GM19240 (cell line): ENCODE results near the gene ZNF428.
"Not testable (repeated sequence)": the region's sequence is repeated elsewhere in the genome, so short reads cannot be mapped to it uniquely, and the experiment has no call there.

Experiments used
- DNase-seq: peaks from one replicate; pipeline ENCODE4 v3.0.0; 2011; ENCODE audit warnings: low spot score; ENCODE audit not compliant: insufficient read length

The ZNF428 gene

GRCh38 chr19:43640424-43640757 is 21.0 kb upstream of the ZNF428 start:
- no peak for DNase-seq

- DNase-seq: no peak
Observed at GRCh38 chr19:43639519-43640423, 20.3 kb upstream of the ZNF428 start, which contains the start of gene CADM4. CADM4 (minus strand) TSS chr19:43639850; CDS start chr19:43639790, 60 bp downstream.

GRCh38 chr19:43638995-43639518 is 19.6 kb upstream of the ZNF428 start:
- DNase-seq: no peak

- no peak for DNase-seq
Observed at GRCh38 chr19:43638214-43638994, 19.0 kb upstream of the ZNF428 start.

- DNase-seq: no peak
Observed at GRCh38 chr19:43636121-43636683, 16.8 kb upstream of the ZNF428 start.

GRCh38 chr19:43635561-43635940 is 16.1 kb upstream of the ZNF428 start:
- not testable (repeated sequence) for DNase-seq

GRCh38 chr19:43634872-43635560 is 15.6 kb upstream of the ZNF428 start:
- no peak for DNase-seq

- no peak for DNase-seq
Observed at GRCh38 chr19:43634506-43634871, 15.1 kb upstream of the ZNF428 start.

- DNase-seq: no peak
Observed at GRCh38 chr19:43634068-43634467, 14.6 kb upstream of the ZNF428 start.

GRCh38 chr19:43633520-43633919 is 14.1 kb upstream of the ZNF428 start:
- no peak for DNase-seq

- DNase-seq: no peak
Observed at GRCh38 chr19:43631491-43631890, 12.1 kb upstream of the ZNF428 start.

- no peak for DNase-seq
Observed at GRCh38 chr19:43628646-43629326, 9.4 kb upstream of the ZNF428 start.

GRCh38 chr19:43626838-43627237 is 7.4 kb upstream of the ZNF428 start:
- DNase-seq: no peak

GRCh38 chr19:43625918-43626579 is 6.6 kb upstream of the ZNF428 start:
- no peak for DNase-seq

- DNase-seq: no peak
Observed at GRCh38 chr19:43624933-43625332, 5.5 kb upstream of the ZNF428 start.

GRCh38 chr19:43623889-43624670 is 4.7 kb upstream of the ZNF428 start:
- no peak for DNase-seq

GRCh38 chr19:43622956-43623355 is 3.5 kb upstream of the ZNF428 start:
- DNase-seq: no peak

GRCh38 chr19:43622070-43622469 is 2.6 kb upstream of the ZNF428 start:
- DNase-seq: no peak
